ENCODE data around the gene IL5. TPM values are rescaled to one million over a fixed set of nuclear protein-coding genes. Genes with fewer than 3 reads are reported as not detected.

The IL5 gene
- total and polyA plus RNA-seq, 2 donors (not counting 3 experiments of a cell fraction or from before 2014, with no cell fraction given): not detected

DNA sequence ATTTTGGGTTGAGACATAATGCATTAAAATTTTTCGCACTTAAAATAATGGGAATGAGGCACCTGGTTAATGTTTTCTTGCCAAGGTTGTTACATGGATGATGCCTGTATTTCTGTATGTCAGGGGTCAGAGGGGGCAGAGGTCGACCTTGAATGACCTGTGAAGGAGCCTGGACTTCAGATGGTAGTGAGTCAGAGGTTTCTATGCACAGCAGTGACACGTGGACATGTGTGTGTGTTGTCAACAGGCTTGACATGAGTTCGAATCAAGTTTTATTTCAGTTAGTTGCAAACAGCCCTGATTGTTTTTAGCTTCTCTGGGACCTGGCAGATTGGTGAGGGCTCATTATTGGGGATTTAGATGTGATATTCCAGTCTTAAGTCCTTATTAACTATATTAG lies 3.6 kb downstream of the IL5 start:
- DNase-seq (ENCODE audit: low read depth, low spot score) (no peak), FAIRE-seq (no peak)
- dilution Hi-C loops (cut with MboI; ENCODE audit: extremely low pct_ligation_motif_present, low sequenced_read_pairs): no loop called here
- ChIA-PET CTCF (no interaction called here), POLR2A (no interaction called here)
- Histone ChIP-seq H3K4me3 (replicated peaks in 1 of 3; ENCODE audit: insufficient read depth in 1 of 3, low read depth in 1 of 3, low read length in 3 of 3) (no peak overlapping the region), H3K4me1 (ENCODE audit: control insufficient read depth, extremely low read depth, insufficient read depth, low read length) (no peaks in the 10 kb centered on the region), H3K9me1 (replicated peaks; ENCODE audit: control insufficient read depth, extremely low read depth, insufficient read depth, low read length) (no peaks in the 10 kb centered on the region), H3K27ac (ENCODE audit: insufficient read depth, low read depth, low read length) (no peak overlapping the region), H3K4me2 (ENCODE audit: insufficient read depth, low read length) (no peak overlapping the region), H3K79me2 (ENCODE audit: control insufficient read depth, insufficient read depth, low read length) (no peaks in the 10 kb centered on the region), H3K9me3 (replicated peaks; ENCODE audit: control insufficient read depth, insufficient read depth, low read length) (no peaks in the 10 kb centered on the region), H3K27me3 (ENCODE audit: control insufficient read depth in 2 of 2, insufficient read depth in 2 of 2, low read length in 2 of 2) (peaks cover 19 to 23% of the 10 kb centered on the region in 2 experiments), H4K20me1 (replicated peaks; ENCODE audit: control insufficient read depth, extremely low read depth, insufficient read depth, low read length) (no peaks in the 10 kb centered on the region), H3K9ac (replicated peaks; ENCODE audit: extremely low read depth, insufficient read depth, low read length) (no peak overlapping the region), H3K36me3 (ENCODE audit: control insufficient read depth in 2 of 2, extremely low read depth in 1 of 2, insufficient read depth in 2 of 2, low read length in 2 of 2) (no peaks in the 10 kb centered on the region), H2AFZ (ENCODE audit: low read depth, low read length) (no peak overlapping the region)
- BruUV-seq (replicated peaks): no TSS peak
- intact Hi-C loops (cut with micrococcal nuclease): no loop called here
- TF ChIP-seq FOS (IDR thresholded peaks at IDR 0.05; ENCODE audit: borderline replicate concordance, insufficient read depth, low read length) (no peak), GATA2 (IDR thresholded peaks at IDR 0.05; ENCODE audit: insufficient read depth, insufficient read length, low read depth, low read length) (no peak), POLR2A (IDR thresholded peaks at IDR 0.05; ENCODE audit: low read depth, low read length) (no peak), MYC (IDR thresholded peaks at IDR 0.05; ENCODE audit: low read depth, low read length) (no peak), EZH2 (IDR thresholded peaks at IDR 0.05; ENCODE audit: borderline replicate concordance, low read depth, low read length, severe bottlenecking) (no peak), POLR2AphosphoS5 (IDR thresholded peaks at IDR 0.05; ENCODE audit: insufficient read depth, low read depth, low read length) (no peak), JUN (IDR thresholded peaks at IDR 0.05; ENCODE audit: borderline replicate concordance, insufficient read depth, insufficient read length, low read depth) (no peak)
- TF ChIP-seq, protein P1, sequence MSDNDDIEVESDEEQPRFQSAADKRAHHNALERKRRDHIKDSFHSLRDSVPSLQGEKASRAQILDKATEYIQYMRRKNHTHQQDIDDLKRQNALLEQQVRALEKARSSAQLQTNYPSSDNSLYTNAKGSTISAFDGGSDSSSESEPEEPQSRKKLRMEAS (IDR thresholded peaks at IDR 0.05; ENCODE audit: insufficient read depth, insufficient read length): no peak
- TF ChIP-seq, protein P2, sequence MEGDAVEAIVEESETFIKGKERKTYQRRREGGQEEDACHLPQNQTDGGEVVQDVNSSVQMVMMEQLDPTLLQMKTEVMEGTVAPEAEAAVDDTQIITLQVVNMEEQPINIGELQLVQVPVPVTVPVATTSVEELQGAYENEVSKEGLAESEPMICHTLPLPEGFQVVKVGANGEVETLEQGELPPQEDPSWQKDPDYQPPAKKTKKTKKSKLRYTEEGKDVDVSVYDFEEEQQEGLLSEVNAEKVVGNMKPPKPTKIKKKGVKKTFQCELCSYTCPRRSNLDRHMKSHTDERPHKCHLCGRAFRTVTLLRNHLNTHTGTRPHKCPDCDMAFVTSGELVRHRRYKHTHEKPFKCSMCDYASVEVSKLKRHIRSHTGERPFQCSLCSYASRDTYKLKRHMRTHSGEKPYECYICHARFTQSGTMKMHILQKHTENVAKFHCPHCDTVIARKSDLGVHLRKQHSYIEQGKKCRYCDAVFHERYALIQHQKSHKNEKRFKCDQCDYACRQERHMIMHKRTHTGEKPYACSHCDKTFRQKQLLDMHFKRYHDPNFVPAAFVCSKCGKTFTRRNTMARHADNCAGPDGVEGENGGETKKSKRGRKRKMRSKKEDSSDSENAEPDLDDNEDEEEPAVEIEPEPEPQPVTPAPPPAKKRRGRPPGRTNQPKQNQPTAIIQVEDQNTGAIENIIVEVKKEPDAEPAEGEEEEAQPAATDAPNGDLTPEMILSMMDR (IDR thresholded peaks at IDR 0.05; ENCODE audit: extremely low read depth in 1 of 2, insufficient read depth in 1 of 2, low read depth in 1 of 2, low read length in 2 of 2): no peak

Measured in endothelial cell of umbilical vein (primary cell).